Measurements from ENCODE around the gene SERTAD1. TPM values are rescaled to one million over a fixed set of nuclear protein-coding genes. Genes with fewer than 3 reads are reported as not detected.
"Not testable (repeated sequence)": the region's sequence is repeated elsewhere in the genome, so short reads cannot be mapped to it uniquely, and the experiment has no call there.

Gene SERTAD1
- total RNA-seq, 2 experiments from 2014 or later, result 26.4 to 26.5 TPM

DNA sequence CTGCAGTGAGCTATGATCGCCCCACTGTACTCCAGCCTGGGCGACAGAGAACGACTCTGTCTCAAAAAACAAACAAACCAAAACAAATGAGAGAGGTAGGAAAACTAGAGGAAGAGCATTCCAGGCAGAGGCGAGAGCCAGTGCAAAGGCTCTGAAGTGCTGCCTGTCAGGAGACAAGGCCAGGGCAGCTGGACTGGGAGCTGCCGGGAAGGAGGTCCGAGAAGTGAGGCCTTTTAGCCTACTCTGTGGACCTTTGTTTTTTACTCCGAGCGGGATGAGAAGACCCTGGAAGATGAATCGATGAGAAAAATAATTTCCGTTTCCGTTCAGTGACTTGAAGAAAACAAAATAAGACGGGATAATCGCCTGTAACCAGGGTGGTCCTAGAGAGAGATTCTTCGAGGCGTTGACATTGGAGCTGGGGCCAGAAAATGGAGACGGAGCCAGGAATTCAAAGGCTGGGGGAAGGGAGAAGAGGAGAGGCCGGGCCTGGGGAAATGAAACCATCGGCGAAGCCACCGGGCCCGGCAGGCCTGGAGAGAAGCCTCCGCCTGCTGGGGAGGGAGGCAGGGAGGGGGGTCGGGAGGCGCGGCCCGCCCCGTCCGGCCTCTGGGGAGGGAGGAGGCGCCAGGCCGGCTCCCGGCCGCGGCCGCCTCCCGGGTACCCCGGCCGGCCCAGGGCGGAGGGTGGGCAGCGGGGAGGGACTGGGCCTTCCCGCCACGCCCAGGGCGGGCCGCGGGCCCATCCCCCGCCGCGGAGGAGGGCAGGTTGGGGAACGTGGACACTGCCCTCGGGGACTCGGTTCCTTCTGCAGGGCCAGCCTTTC lies 7.8 kb upstream of the SERTAD1 start:
- Histone ChIP-seq H3K27ac (ENCODE audit: low read depth in 1 of 2, low read length in 2 of 2) (peak overlapping the region; percentile 56 to 58), H3K4me3 (ENCODE audit: low read length) (peak overlapping the region; percentile 50), H3K27me3 (ENCODE audit: control insufficient read depth in 1 of 2, insufficient read depth in 2 of 2, low read length in 2 of 2) (no peaks in the 10 kb centered on the region), H3K36me3 (ENCODE audit: insufficient read depth, low read length) (no peaks in the 10 kb centered on the region), H3K4me1 (ENCODE audit: insufficient read depth, low read length) (peaks cover 15% of the 10 kb centered on the region), H3K9me3 (ENCODE audit: control insufficient read depth in 1 of 2, insufficient read depth in 1 of 2, low read length in 2 of 2) (no peaks in the 10 kb centered on the region)
- Mint-ChIP-seq H3K9me3 (no peaks in the 10 kb centered on the region), H3K27me3 (no peaks in the 10 kb centered on the region), H3K4me1 (ENCODE audit: low read depth) (peaks cover 14% of the 10 kb centered on the region), H3K27ac (peak overlapping the region; percentile 93), H3K4me3 (peak overlapping the region; percentile 95), H3K36me3 (ENCODE audit: low read depth) (peaks cover 4% of the 10 kb centered on the region)
- TF ChIP-seq, protein P1, sequence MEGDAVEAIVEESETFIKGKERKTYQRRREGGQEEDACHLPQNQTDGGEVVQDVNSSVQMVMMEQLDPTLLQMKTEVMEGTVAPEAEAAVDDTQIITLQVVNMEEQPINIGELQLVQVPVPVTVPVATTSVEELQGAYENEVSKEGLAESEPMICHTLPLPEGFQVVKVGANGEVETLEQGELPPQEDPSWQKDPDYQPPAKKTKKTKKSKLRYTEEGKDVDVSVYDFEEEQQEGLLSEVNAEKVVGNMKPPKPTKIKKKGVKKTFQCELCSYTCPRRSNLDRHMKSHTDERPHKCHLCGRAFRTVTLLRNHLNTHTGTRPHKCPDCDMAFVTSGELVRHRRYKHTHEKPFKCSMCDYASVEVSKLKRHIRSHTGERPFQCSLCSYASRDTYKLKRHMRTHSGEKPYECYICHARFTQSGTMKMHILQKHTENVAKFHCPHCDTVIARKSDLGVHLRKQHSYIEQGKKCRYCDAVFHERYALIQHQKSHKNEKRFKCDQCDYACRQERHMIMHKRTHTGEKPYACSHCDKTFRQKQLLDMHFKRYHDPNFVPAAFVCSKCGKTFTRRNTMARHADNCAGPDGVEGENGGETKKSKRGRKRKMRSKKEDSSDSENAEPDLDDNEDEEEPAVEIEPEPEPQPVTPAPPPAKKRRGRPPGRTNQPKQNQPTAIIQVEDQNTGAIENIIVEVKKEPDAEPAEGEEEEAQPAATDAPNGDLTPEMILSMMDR (IDR thresholded peaks at IDR 0.05), result no peak
- intact Hi-C loops (cut with DNase I, micrococcal nuclease), result no loop called here
- POLR2A ChIA-PET, result interaction anchor here (1.1 to 4.2 kb wide), 5 partner anchors 7 to 32 kb away, joined by 3 to 23 read pairs (median 7); partner anchors contain the start of genes BLVRB, SERTAD1 and SERTAD3
- peak; percentile 88 for ATAC-seq (ENCODE audit: poor library complexity)
- peak; percentile 22 to 78 (median 48) for DNase-seq
- CTCF ChIA-PET, result interaction anchor here (1.4 kb wide), 1 partner anchor 13 kb away, joined by 6 read pairs; no protein-coding TSS in a partner anchor

DNA sequence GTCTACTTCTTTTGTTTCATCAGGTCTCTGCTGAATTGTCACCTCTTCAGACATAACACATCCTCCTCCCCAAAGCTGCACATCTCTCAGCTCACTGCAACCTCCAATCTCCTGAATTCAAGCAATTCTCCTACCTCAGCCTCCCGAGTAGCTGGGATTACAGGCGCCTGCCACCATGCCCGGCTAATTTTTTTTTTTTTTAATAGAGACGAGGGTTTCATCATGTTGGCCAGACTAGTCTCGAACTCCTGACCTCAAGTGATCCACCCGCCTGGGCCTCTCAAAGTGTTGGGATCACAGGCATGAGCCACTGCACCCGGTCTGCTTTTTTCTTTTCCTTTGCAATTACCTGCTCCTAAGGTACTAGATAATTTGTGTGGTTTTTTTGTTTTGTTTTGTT lies 7.0 kb upstream of the SERTAD1 start:
- POLR2A ChIA-PET, result interaction anchor here (0.7 to 4.2 kb wide), 4 partner anchors 8 to 230 kb away, joined by 5 to 23 read pairs (median 10); partner anchors contain the start of gene SERTAD3
- H3K27me3 Mint-ChIP-seq; H3K36me3 Mint-ChIP-seq (ENCODE audit: low read depth); DNase-seq; ATAC-seq (ENCODE audit: poor library complexity); H3K4me3 ChIP-seq (ENCODE audit: low read length); H3K27me3 ChIP-seq (ENCODE audit: control insufficient read depth in 1 of 2, insufficient read depth in 2 of 2, low read length in 2 of 2); H3K27ac ChIP-seq (ENCODE audit: low read depth in 1 of 2, low read length in 2 of 2); H3K9me3 Mint-ChIP-seq; H3K36me3 ChIP-seq (ENCODE audit: insufficient read depth, low read length); H3K9me3 ChIP-seq (ENCODE audit: control insufficient read depth in 1 of 2, insufficient read depth in 1 of 2, low read length in 2 of 2); intact Hi-C loops (cut with DNase I, micrococcal nuclease): not testable (repeated sequence)
- Mint-ChIP-seq H3K27ac (peak overlapping the region; percentile 93), H3K4me1 (ENCODE audit: low read depth) (peaks cover 14% of the 10 kb centered on the region), H3K4me3 (peak overlapping the region; percentile 95)
- CTCF ChIA-PET, result interaction anchor here (1.4 kb wide), 1 partner anchor 12 kb away, joined by 6 read pairs; no protein-coding TSS in a partner anchor
- peaks cover 15% of the 10 kb centered on the region for H3K4me1 ChIP-seq (ENCODE audit: insufficient read depth, low read length)

DNA sequence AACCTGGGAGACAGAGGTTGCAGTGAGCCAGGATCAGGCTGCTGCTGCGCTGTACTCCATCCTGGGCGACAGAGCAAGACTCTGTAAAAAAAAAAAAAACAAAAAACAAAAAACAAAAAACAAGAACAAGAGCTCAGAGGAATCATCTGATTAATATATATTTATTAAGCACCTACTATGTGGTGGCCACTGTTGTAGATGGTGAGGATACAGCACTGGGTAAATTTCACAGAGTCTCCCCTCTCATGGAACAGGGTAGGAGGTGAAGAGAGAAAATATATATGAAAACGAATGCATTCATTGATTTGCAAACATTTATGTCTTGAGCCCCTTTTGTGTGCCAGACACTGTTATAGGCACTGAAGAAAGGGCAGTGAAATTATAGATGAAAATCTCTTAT lies 5.9 kb upstream of the SERTAD1 start:
- TF ChIP-seq, protein P1 (IDR thresholded peaks at IDR 0.05), result no peak
- Histone ChIP-seq H3K36me3 (ENCODE audit: insufficient read depth, low read length) (no peaks in the 10 kb centered on the region), H3K4me1 (ENCODE audit: insufficient read depth, low read length) (peaks cover 15% of the 10 kb centered on the region), H3K4me3 (ENCODE audit: low read length) (no peak overlapping the region), H3K27me3 (ENCODE audit: control insufficient read depth in 1 of 2, insufficient read depth in 2 of 2, low read length in 2 of 2) (no peaks in the 10 kb centered on the region), H3K9me3 (ENCODE audit: control insufficient read depth in 1 of 2, insufficient read depth in 1 of 2, low read length in 2 of 2) (no peaks in the 10 kb centered on the region), H3K27ac (ENCODE audit: low read depth in 1 of 2, low read length in 2 of 2) (no peak overlapping the region)
- Mint-ChIP-seq H3K9me3 (no peaks in the 10 kb centered on the region), H3K27ac (no peak overlapping the region), H3K36me3 (ENCODE audit: low read depth) (peaks cover 4% of the 10 kb centered on the region), H3K4me3 (no peak overlapping the region), H3K27me3 (no peaks in the 10 kb centered on the region), H3K4me1 (ENCODE audit: low read depth) (peaks cover 14% of the 10 kb centered on the region)
- intact Hi-C loops (cut with DNase I, micrococcal nuclease), result no loop called here
- DNase-seq (no peak), ATAC-seq (ENCODE audit: poor library complexity) (no peak)
- ChIA-PET POLR2A (interaction anchor here (4.2 kb wide), 1 partner anchor 12 kb away, joined by 23 read pairs; the partner anchor contains the start of gene SERTAD3), CTCF (no interaction called here)

DNA sequence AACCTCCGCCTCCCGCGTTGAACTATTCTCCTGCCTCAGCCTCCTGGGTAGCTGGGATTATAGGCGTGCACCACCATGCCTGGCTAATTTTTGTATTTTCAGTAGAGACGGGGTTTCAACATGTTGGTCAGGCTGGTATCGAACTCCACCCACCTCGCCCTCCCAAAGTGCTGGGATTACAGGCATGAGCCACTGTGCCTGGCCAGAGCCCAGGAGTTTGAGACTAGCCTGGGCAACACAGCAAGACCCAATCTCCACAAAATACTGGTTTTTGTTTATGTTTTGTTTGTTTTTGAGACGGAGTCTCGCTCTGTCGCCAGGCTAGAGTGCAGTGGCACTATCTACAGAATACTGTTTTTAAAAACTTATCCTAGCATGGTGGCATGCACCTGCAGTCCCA lies 4.5 kb upstream of the SERTAD1 start:
- peaks cover 21% of the 10 kb centered on the region for H3K4me1 ChIP-seq (ENCODE audit: insufficient read depth, low read length)
- H3K27me3 ChIP-seq (ENCODE audit: control insufficient read depth in 1 of 2, insufficient read depth in 2 of 2, low read length in 2 of 2); H3K9me3 Mint-ChIP-seq; DNase-seq; H3K36me3 ChIP-seq (ENCODE audit: insufficient read depth, low read length); intact Hi-C loops (cut with DNase I, micrococcal nuclease); H3K4me3 Mint-ChIP-seq; H3K36me3 Mint-ChIP-seq (ENCODE audit: low read depth); H3K4me3 ChIP-seq (ENCODE audit: low read length); H3K9me3 ChIP-seq (ENCODE audit: control insufficient read depth in 1 of 2, insufficient read depth in 1 of 2, low read length in 2 of 2); H3K27me3 Mint-ChIP-seq; ATAC-seq (ENCODE audit: poor library complexity); H3K27ac ChIP-seq (ENCODE audit: low read depth in 1 of 2, low read length in 2 of 2); H3K27ac Mint-ChIP-seq: not testable (repeated sequence)
- H3K4me1 Mint-ChIP-seq (ENCODE audit: low read depth), result peaks cover 18% of the 10 kb centered on the region
- CTCF ChIA-PET, result interaction anchor here (1.2 kb wide), 1 partner anchor 10 kb away, joined by 3 read pairs; no protein-coding TSS in a partner anchor
- POLR2A ChIA-PET, result interaction anchor here (0.7 to 4.2 kb wide), 2 partner anchors 13 to 15 kb away, joined by 3 to 23 read pairs; partner anchors contain the start of gene SERTAD3

DNA sequence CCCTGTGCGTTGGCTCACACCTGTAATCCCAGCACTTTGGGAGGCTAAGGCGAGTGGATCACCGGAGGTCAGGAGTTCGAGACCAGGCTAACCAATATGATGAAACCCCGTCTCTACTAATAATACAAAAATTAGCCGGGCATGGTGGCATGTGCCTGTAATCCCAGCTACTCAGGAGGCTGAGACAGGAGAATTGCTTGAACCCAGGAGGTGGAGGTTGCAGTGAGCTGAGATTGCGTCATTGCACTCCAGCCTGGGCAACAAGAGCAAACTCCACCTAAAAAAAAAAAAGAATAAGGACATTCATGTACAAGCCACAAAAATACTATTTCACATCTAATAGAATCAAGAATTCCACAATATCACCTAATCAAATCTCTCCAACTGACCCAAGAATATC lies 2.4 kb upstream of the SERTAD1 start:
- DNase-seq; H3K27ac Mint-ChIP-seq; POLR2A ChIA-PET; ATAC-seq (ENCODE audit: poor library complexity); H3K4me3 ChIP-seq (ENCODE audit: low read length); CTCF ChIA-PET; H3K9me3 ChIP-seq (ENCODE audit: control insufficient read depth in 1 of 2, insufficient read depth in 1 of 2, low read length in 2 of 2); H3K9me3 Mint-ChIP-seq; H3K27ac ChIP-seq (ENCODE audit: low read depth in 1 of 2, low read length in 2 of 2); H3K4me3 Mint-ChIP-seq; H3K27me3 Mint-ChIP-seq; H3K36me3 ChIP-seq (ENCODE audit: insufficient read depth, low read length); H3K27me3 ChIP-seq (ENCODE audit: control insufficient read depth in 1 of 2, insufficient read depth in 2 of 2, low read length in 2 of 2): not testable (repeated sequence)
- intact Hi-C loops (cut with DNase I, micrococcal nuclease), result loop anchor here in 1 of 2 experiments (5.0 to 10.0 kb wide), 2 partner anchors 141 to 593 kb away; partner anchors contain the start of genes AKT2 and DYRK1B
- peaks cover 24% of the 10 kb centered on the region for H3K4me1 Mint-ChIP-seq (ENCODE audit: low read depth)
- H3K4me1 ChIP-seq (ENCODE audit: insufficient read depth, low read length), result peaks cover 27% of the 10 kb centered on the region
- H3K36me3 Mint-ChIP-seq (ENCODE audit: low read depth), result peaks cover 16% of the 10 kb centered on the region

Data from CD4-positive, alpha-beta T cell (primary cell).